HEK293 (cell line): ENCODE results near the gene TMEM134.
A peak's percentile ranks its signal among the peaks of the same experiment; 100 is the strongest.

Experiments
- CTCF ChIP-seq: fragments of 450-650 bp; formaldehyde crosslinking; IDR thresholded peaks from 2 replicates; pipeline ENCODE4 v1.5.1; 2016; ENCODE audit warnings: missing biosample characterization, missing genetic modification characterization
- EGR2 ChIP-seq: fragments of 450-650 bp; formaldehyde crosslinking; IDR thresholded peaks from 2 replicates; pipeline ENCODE4 v1.5.1; 2016; ENCODE audit warnings: low read depth, missing biosample characterization, missing genetic modification characterization
- GLIS2 ChIP-seq: fragments of 450-650 bp; formaldehyde crosslinking; IDR thresholded peaks from 2 replicates; pipeline ENCODE4 v1.5.1; 2016; ENCODE audit warnings: missing biosample characterization, missing genetic modification characterization
- HIC1 ChIP-seq: fragments of 450-650 bp; formaldehyde crosslinking; IDR thresholded peaks from 2 replicates; pipeline ENCODE4 v1.5.1; 2016; ENCODE audit warnings: missing biosample characterization, missing genetic modification characterization
- HOXC10 ChIP-seq: sonication (generic); formaldehyde crosslinking; IDR thresholded peaks from 2 replicates; pipeline ENCODE4 v1.8.1; 2023; ENCODE audit warnings: mild to moderate bottlenecking, missing genetic modification reagents
- HOXD13 ChIP-seq: sonication (generic); formaldehyde crosslinking; IDR thresholded peaks from 2 replicates; pipeline ENCODE4 v1.8.0; 2022; ENCODE audit warnings: missing genetic modification reagents, borderline replicate concordance
- IKZF3 ChIP-seq: fragments of 450-650 bp; IDR thresholded peaks from 2 replicates; pipeline ENCODE4 v1.5.0; 2018; ENCODE audit warnings: missing biosample characterization, mild to moderate bottlenecking, missing genetic modification characterization, moderate library complexity
- KLF8 ChIP-seq: fragments of 450-650 bp; formaldehyde crosslinking; IDR thresholded peaks from 2 replicates; pipeline ENCODE4 v1.5.1; 2016; ENCODE audit warnings: missing biosample characterization, missing genetic modification characterization
- KLF9 ChIP-seq: fragments of 450-650 bp; formaldehyde crosslinking; IDR thresholded peaks from 2 replicates; pipeline ENCODE4 v1.5.1; 2016; ENCODE audit warnings: missing biosample characterization, missing genetic modification characterization, low read depth
- MEIS1 ChIP-seq: sonication (generic); formaldehyde crosslinking; IDR thresholded peaks from 2 replicates; pipeline ENCODE4 v1.8.1; 2022; ENCODE audit warnings: missing genetic modification reagents, mild to moderate bottlenecking, borderline replicate concordance
- MZF1 ChIP-seq: fragments of 450-650 bp; formaldehyde crosslinking; IDR thresholded peaks from 2 replicates; pipeline ENCODE4 v1.5.1; 2017; ENCODE audit warnings: missing biosample characterization, missing genetic modification characterization, borderline replicate concordance
- SCRT2 ChIP-seq: fragments of 450-650 bp; formaldehyde crosslinking; IDR thresholded peaks from 2 replicates; pipeline ENCODE4 v1.5.1; 2016; ENCODE audit warnings: missing biosample characterization, missing genetic modification characterization
- ZBTB17 ChIP-seq: fragments of 450-650 bp; formaldehyde crosslinking; IDR thresholded peaks from 2 replicates; pipeline ENCODE4 v1.5.1; 2016; ENCODE audit warnings: missing biosample characterization, missing genetic modification characterization
- ZBTB20 ChIP-seq: fragments of 450-650 bp; formaldehyde crosslinking; IDR thresholded peaks from 2 replicates; pipeline ENCODE4 v1.5.1; 2016; ENCODE audit warnings: missing biosample characterization, missing genetic modification characterization
- ZBTB7A ChIP-seq: fragments of 450-650 bp; formaldehyde crosslinking; IDR thresholded peaks from 2 replicates; pipeline ENCODE4 v1.5.1; 2016; ENCODE audit warnings: low read depth, missing biosample characterization, missing genetic modification characterization
- ZNF19 ChIP-seq: fragments of 450-650 bp; formaldehyde crosslinking; IDR thresholded peaks from 2 replicates; pipeline ENCODE4; 2016; ENCODE audit warnings: missing biosample characterization, missing genetic modification characterization, low read depth
- ZNF292 ChIP-seq: fragments of 450-650 bp; formaldehyde crosslinking; IDR thresholded peaks from 2 replicates; pipeline ENCODE4 v1.5.1; 2016; ENCODE audit warnings: low read depth, missing biosample characterization, missing genetic modification characterization, borderline replicate concordance
- ZNF335 ChIP-seq: fragments of 450-650 bp; formaldehyde crosslinking; conservative IDR thresholded peaks from 2 replicates; pipeline ENCODE4 v1.5.1; 2016; ENCODE audit warnings: missing biosample characterization, missing genetic modification characterization
- ZNF670 ChIP-seq: fragments of 450-650 bp; formaldehyde crosslinking; IDR thresholded peaks from 2 replicates; pipeline ENCODE4 v1.5.1; 2016; ENCODE audit warnings: missing biosample characterization, missing genetic modification characterization, low read depth
- ZNF701 ChIP-seq: fragments of 450-650 bp; formaldehyde crosslinking; IDR thresholded peaks from 2 replicates; pipeline ENCODE4 v1.5.1; 2016; ENCODE audit warnings: missing biosample characterization, missing genetic modification characterization
- ZNF777 ChIP-seq: fragments of 450-650 bp; formaldehyde crosslinking; IDR thresholded peaks from 2 replicates; pipeline ENCODE4 v1.5.1; 2017; ENCODE audit warnings: missing biosample characterization, missing genetic modification characterization, borderline replicate concordance
- TF ChIP-seq, protein P1 (sequence below): fragments of 450-650 bp; formaldehyde crosslinking; IDR thresholded peaks from 2 replicates; pipeline ENCODE4 v1.5.1; 2016; ENCODE audit warnings: missing biosample characterization, missing genetic modification characterization
- TF ChIP-seq, protein P2 (sequence below): IDR thresholded peaks from 2 replicates; pipeline ENCODE4 v1.6.1; 2011; ENCODE audit warnings: mild to moderate bottlenecking, low read depth, low read length, borderline replicate concordance
- TF ChIP-seq, protein P3 (sequence below): fragments of 450-650 bp; formaldehyde crosslinking; IDR thresholded peaks from 2 replicates; pipeline ENCODE4 v1.5.1; 2017; ENCODE audit warnings: missing biosample characterization, missing genetic modification characterization
- TF ChIP-seq, protein P4 (sequence below): fragments of 450-650 bp; formaldehyde crosslinking; conservative IDR thresholded peaks from 2 replicates; pipeline ENCODE4 v1.5.1; 2016; ENCODE audit warnings: low read depth, missing biosample characterization, missing genetic modification characterization
- TF ChIP-seq, protein P5 (sequence below): fragments of 450-650 bp; formaldehyde crosslinking; IDR thresholded peaks from 2 replicates; pipeline ENCODE4 v1.5.1; 2017; ENCODE audit warnings: missing biosample characterization, missing genetic modification characterization

The TMEM134 gene

DNA sequence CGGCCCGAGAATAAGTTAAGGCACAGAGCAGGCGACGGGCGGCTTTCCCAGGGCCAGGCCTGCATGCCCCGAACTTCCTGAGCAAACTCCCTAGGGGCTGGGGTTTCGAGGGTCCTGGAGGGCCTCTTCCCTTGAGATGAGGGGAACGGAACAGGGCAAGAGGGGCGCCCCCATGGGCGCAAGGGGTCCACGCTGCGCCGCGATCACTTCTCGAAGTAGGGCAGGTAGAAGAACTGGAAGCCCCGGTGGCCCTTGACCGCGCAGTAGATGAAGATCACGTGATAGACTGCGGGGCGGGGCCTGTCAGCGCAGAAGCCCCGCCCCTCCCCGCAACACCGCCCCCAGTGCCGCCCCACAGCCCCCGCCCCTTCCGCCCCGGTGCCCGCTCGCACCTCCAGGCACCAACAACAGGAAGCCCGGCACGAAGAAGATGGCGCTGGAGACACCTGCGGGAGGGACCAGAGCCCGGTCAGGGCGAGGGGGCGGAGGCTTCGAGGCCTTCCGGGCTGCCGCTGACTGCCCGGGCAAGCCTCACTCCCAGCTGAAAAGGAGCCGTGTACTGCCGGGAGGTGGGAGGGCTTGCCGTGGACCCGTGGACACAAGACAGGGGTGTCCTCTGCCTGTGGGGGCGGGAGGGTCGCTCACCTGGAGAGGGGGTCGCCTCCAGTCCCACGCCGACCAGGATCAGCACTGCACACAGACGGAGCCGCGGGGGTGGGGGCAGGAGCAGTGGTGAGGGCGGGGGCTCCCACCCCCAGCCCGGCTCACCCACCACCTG is 4.5 kb downstream of the TMEM134 start (continued):
- TF ChIP-seq, protein P1, sequence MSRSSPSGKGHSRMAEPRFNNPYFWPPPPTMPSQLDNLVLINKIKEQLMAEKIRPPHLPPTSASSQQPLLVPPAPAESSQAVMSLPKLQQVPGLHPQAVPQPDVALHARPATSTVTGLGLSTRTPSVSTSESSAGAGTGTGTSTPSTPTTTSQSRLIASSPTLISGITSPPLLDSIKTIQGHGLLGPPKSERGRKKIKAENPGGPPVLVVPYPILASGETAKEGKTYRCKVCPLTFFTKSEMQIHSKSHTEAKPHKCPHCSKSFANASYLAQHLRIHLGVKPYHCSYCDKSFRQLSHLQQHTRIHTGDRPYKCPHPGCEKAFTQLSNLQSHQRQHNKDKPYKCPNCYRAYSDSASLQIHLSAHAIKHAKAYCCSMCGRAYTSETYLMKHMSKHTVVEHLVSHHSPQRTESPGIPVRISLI (tag by site-specific recombination), result no peak
- TF ChIP-seq, protein P2, sequence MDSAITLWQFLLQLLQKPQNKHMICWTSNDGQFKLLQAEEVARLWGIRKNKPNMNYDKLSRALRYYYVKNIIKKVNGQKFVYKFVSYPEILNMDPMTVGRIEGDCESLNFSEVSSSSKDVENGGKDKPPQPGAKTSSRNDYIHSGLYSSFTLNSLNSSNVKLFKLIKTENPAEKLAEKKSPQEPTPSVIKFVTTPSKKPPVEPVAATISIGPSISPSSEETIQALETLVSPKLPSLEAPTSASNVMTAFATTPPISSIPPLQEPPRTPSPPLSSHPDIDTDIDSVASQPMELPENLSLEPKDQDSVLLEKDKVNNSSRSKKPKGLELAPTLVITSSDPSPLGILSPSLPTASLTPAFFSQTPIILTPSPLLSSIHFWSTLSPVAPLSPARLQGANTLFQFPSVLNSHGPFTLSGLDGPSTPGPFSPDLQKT, result no peak
- TF ChIP-seq ZBTB17, result no peak
- peak; percentile 33; the same call in 1 of the 2 replicates for TF ChIP-seq ZBTB20 (tag by site-specific recombination)
- TF ChIP-seq, protein P3, sequence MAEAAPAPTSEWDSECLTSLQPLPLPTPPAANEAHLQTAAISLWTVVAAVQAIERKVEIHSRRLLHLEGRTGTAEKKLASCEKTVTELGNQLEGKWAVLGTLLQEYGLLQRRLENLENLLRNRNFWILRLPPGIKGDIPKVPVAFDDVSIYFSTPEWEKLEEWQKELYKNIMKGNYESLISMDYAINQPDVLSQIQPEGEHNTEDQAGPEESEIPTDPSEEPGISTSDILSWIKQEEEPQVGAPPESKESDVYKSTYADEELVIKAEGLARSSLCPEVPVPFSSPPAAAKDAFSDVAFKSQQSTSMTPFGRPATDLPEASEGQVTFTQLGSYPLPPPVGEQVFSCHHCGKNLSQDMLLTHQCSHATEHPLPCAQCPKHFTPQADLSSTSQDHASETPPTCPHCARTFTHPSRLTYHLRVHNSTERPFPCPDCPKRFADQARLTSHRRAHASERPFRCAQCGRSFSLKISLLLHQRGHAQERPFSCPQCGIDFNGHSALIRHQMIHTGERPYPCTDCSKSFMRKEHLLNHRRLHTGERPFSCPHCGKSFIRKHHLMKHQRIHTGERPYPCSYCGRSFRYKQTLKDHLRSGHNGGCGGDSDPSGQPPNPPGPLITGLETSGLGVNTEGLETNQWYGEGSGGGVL (tag by site-specific recombination), result peak; percentile 80
- no peak for TF ChIP-seq MEIS1
- TF ChIP-seq HOXD13 (CRISPR knock-in tag), result no peak
- peak; percentile 67 for TF ChIP-seq EGR2 (tag by site-specific recombination)
- TF ChIP-seq ZNF19 (tag by site-specific recombination), result no peak
- TF ChIP-seq ZNF777, result no peak
- TF ChIP-seq, protein P4, sequence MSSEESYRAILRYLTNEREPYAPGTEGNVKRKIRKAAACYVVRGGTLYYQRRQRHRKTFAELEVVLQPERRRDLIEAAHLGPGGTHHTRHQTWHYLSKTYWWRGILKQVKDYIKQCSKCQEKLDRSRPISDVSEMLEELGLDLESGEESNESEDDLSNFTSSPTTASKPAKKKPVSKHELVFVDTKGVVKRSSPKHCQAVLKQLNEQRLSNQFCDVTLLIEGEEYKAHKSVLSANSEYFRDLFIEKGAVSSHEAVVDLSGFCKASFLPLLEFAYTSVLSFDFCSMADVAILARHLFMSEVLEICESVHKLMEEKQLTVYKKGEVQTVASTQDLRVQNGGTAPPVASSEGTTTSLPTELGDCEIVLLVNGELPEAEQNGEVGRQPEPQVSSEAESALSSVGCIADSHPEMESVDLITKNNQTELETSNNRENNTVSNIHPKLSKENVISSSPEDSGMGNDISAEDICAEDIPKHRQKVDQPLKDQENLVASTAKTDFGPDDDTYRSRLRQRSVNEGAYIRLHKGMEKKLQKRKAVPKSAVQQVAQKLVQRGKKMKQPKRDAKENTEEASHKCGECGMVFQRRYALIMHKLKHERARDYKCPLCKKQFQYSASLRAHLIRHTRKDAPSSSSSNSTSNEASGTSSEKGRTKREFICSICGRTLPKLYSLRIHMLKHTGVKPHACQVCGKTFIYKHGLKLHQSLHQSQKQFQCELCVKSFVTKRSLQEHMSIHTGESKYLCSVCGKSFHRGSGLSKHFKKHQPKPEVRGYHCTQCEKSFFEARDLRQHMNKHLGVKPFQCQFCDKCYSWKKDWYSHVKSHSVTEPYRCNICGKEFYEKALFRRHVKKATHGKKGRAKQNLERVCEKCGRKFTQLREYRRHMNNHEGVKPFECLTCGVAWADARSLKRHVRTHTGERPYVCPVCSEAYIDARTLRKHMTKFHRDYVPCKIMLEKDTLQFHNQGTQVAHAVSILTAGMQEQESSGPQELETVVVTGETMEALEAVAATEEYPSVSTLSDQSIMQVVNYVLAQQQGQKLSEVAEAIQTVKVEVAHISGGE (tag by site-specific recombination), result peak; percentile 70
- no peak for TF ChIP-seq HOXC10
- peak; percentile 73 for TF ChIP-seq GLIS2
- TF ChIP-seq CTCF (tag by site-specific recombination), result no peak
- no peak for TF ChIP-seq ZNF292 (tag by site-specific recombination)
- TF ChIP-seq HIC1 (tag by site-specific recombination), result 0 out of 2 replicates have a peak, but pooled peaks have one; percentile 70
- TF ChIP-seq MZF1 (tag by site-specific recombination), result no peak
- no peak for TF ChIP-seq ZNF701 (tag by site-specific recombination)
- peak; percentile 82 for TF ChIP-seq ZNF335 (tag by site-specific recombination)
- no peak for TF ChIP-seq IKZF3
- 0 out of 2 replicates have a peak, but pooled peaks have one; percentile 35 for TF ChIP-seq SCRT2 (tag by site-specific recombination)
- TF ChIP-seq KLF9 (tag by site-specific recombination), result peak; percentile 65; the same call in 1 of the 2 replicates
- peak; percentile 35; the same call in 1 of the 2 replicates for TF ChIP-seq KLF8
- peak; percentile 87 for TF ChIP-seq ZBTB7A (tag by site-specific recombination)
- TF ChIP-seq, protein P5, sequence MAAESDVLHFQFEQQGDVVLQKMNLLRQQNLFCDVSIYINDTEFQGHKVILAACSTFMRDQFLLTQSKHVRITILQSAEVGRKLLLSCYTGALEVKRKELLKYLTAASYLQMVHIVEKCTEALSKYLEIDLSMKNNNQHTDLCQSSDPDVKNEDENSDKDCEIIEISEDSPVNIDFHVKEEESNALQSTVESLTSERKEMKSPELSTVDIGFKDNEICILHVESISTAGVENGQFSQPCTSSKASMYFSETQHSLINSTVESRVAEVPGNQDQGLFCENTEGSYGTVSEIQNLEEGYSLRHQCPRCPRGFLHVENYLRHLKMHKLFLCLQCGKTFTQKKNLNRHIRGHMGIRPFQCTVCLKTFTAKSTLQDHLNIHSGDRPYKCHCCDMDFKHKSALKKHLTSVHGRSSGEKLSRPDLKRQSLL, result peak; percentile 67
- TF ChIP-seq ZNF670 (tag by site-specific recombination), result no peak
